ENCODE data around the gene DOK6.

- TF ChIP-seq, protein P1, sequence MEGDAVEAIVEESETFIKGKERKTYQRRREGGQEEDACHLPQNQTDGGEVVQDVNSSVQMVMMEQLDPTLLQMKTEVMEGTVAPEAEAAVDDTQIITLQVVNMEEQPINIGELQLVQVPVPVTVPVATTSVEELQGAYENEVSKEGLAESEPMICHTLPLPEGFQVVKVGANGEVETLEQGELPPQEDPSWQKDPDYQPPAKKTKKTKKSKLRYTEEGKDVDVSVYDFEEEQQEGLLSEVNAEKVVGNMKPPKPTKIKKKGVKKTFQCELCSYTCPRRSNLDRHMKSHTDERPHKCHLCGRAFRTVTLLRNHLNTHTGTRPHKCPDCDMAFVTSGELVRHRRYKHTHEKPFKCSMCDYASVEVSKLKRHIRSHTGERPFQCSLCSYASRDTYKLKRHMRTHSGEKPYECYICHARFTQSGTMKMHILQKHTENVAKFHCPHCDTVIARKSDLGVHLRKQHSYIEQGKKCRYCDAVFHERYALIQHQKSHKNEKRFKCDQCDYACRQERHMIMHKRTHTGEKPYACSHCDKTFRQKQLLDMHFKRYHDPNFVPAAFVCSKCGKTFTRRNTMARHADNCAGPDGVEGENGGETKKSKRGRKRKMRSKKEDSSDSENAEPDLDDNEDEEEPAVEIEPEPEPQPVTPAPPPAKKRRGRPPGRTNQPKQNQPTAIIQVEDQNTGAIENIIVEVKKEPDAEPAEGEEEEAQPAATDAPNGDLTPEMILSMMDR (conservative IDR thresholded peaks at IDR 0.05), result no peak
- no peak for TF ChIP-seq EZH2 (IDR thresholded peaks at IDR 0.05; ENCODE audit: low read depth)
Observed at GRCh38 chr18:69878213-69878933, 477.7 kb downstream of the DOK6 start.

All from PC-9 (cell line).